GM19239 (cell line): ENCODE data around the gene RIPOR3.
"Not testable (repeated sequence)": the region's sequence is repeated elsewhere in the genome, so short reads cannot be mapped to it uniquely, and the experiment has no call there.

Experiments
- DNase-seq: peaks from one replicate; pipeline ENCODE4 v3.0.0; 2011; ENCODE audit warnings: low spot score; ENCODE audit not compliant: insufficient read length
- FAIRE-seq: peaks from 2 replicates; lab custom pipeline; 2011; peaks lifted over from hg19 to GRCh38; lab: Jason Lieb, UNC

Gene RIPOR3

DNA sequence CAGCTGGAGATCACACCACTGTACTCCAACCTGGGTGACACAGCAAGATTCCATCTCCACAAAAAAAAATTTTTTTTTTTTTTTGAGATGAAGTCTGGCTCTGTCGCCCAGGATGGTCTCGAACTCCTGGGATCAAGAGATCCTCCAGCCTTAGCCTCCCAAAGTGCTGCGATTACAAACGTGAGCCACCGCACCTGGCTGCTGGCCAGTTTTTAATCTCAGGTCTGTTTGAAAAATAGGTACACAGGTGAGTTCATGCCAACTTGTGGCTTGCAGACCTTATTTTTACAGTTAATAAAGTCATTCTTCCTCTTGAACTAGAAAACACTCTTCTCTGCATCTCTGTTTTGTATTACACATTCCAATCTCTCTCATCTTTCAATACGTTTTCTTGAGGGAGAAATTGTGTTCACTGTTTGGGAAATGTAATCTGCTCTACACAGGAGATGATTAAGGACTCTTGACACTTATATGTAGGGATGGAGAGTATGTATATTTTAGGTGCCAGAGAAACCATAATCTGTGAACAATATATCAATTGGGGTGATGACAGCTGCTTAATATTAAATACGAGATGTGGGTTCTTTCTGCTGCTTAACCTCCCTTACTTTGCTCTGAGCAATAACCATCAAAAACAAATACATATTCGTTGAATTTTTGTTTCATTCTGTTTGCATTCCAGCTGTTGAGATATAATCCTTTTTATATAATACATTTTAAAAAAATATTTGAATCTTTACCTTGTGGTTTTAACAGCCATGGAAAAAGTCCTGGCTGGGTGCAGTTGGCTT, 17.7 kb upstream of the RIPOR3 start:
- DNase-seq (no peak), FAIRE-seq (no peak)

GRCh38 chr20:50704971-50705370, 13.6 kb upstream of the RIPOR3 start:
- FAIRE-seq (no peak), DNase-seq (no peak)

- no peak for FAIRE-seq
Observed at GRCh38 chr20:50704514-50704913, 13.2 kb upstream of the RIPOR3 start.

GRCh38 chr20:50703651-50704438, 12.5 kb upstream of the RIPOR3 start:
- DNase-seq, FAIRE-seq: not testable (repeated sequence)

More at GRCh38 chr20:50704514-50704913, 13.2 kb upstream of the RIPOR3 start:
- DNase-seq = no peak

- FAIRE-seq (no peak), DNase-seq (no peak)
Observed at GRCh38 chr20:50701041-50701963, 10.0 kb upstream of the RIPOR3 start.

DNA sequence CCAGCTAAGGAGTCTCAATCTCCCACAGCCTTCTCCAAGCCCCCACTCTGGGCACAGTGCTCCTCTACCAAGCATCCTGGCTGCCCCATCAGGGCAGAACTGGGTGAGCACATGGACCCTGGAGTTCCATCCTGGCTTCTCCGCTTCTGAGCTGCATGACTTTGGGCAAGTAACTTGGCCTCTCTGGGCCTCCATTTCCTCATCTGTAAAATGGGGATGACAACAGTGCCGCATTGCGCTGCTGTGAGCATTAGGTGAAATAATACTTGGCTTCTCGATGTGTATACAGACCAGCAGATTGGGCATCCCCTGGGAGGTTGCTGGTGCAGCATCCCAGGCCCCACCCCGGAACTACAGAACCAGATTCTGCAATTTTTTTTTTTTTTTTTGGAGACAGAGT, 8.3 kb upstream of the RIPOR3 start:
- DNase-seq (no peak), FAIRE-seq (no peak)

- DNase-seq, FAIRE-seq: not testable (repeated sequence)
Observed at GRCh38 chr20:50698255-50698654, 6.9 kb upstream of the RIPOR3 start.

- no peak for DNase-seq
- no peak for FAIRE-seq
Observed at GRCh38 chr20:50695135-50695872, 4.0 kb upstream of the RIPOR3 start.

GRCh38 chr20:50694379-50695134, 3.2 kb upstream of the RIPOR3 start:
- DNase-seq = no peak
- no peak for FAIRE-seq

DNA sequence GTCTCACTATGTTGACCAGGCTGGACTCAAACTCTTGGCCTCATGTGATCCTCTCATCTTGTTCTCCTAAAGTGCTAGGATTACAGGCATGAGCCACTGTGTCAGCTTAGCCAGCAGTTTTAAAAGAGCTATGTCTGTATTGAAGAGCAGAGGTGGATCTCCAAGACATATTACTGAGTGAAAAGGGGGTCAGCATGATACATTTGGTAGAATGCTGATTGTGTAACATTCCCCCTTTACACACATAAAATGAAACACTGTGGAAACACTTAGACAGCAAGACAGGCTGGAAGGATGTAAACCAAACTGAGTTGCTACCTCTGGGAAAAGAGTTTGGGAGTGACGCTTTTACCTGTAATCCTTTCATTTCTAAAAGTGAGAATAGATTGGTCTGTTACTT, 1.7 kb upstream of the RIPOR3 start:
- DNase-seq (no peak), FAIRE-seq (no peak)

DNA sequence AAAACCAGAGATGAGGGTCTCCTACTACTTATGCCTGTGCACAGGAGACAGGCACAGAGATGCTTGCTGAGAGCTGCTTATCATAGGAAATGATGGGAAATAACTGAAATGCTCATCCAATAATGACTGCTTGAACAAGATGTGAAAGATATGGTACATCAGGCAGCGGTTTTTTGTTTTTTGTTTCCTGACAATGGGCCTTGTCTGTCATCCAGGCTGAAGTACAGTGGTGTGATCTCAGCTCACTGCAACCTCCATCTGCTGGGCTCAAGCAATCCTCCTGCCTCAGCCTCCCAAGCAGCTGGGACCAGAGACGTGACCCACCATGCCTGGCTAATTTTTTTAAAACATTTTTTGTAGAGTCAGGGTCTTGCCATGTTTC, 1.2 kb upstream of the RIPOR3 start:
- no peak for DNase-seq
- no peak for FAIRE-seq

- DNase-seq (no peak), FAIRE-seq (no peak)
Observed at GRCh38 chr20:50691573-50692551, 520 bp upstream of the RIPOR3 start.

GRCh38 chr20:50689864-50690649, 1.3 kb downstream of the RIPOR3 start:
- DNase-seq (no peak), FAIRE-seq (no peak)

DNA sequence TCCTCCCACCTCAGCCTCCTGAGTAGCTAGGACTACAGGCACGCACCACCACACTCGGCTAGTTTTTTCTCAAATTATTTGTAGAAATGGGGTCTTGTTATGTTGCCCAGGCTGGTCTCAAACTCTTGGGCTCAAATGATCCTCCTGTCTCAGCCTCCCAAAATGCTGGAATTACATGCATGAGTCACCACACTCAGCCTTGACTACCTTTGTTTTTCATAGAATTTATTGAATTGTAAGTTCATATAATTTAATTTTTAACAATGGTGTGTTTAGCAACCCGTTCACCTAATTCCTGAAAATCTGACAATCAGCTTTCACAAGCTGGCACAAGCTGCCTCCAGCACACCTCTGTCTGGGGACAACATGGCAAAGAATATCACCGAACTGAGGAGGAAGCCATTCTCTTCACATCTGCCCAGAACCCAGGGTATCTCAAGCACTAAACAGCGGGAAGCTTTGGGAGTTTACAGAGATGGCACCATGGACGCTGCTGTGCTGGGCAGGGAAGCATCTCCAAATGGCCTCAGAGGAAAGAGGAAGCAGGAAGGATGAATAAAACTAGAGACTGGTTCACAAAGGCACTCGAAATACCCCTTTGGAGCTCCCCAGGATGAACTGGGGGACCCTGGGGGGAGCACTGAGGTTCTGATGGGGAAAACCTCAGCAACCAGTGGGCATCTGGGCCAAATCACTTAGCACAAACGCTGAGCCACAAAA, 2.9 kb downstream of the RIPOR3 start:
- FAIRE-seq (no peak), DNase-seq (no peak)

- no peak for FAIRE-seq
Observed at GRCh38 chr20:50686821-50687220, 4.5 kb downstream of the RIPOR3 start.

DNA sequence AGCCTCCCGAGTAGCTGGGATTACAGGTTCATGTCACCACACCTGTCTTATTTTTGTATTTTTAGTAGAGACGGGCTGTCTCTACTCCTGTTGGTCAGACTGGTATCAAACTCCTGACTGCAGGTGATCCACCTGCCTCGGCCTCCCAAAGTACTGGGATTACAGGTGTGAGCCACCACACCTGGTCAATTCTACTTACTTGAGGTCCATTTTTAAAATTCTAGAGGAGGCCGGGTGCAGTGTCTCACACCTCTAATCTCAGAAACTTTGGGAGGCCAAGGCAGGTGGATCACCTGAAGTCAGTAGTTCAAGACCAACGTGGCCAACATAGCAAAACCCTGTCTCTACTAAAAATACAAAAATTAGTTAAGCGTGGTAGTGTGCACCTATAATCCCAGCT, 7.8 kb downstream of the RIPOR3 start:
- DNase-seq (no peak), FAIRE-seq (no peak)

More at GRCh38 chr20:50686821-50687220, 4.5 kb downstream of the RIPOR3 start:
- no peak for DNase-seq
